Aorta (tissue), 5 donors: ENCODE data around the gene RAB3GAP1. TPM values are rescaled to one million over a fixed set of nuclear protein-coding genes. Genes with fewer than 3 reads are reported as not detected.

Source experiments
- ATAC-seq: fragments of 200-7000 bp; cut with Tn5 transposase; one replicate; pipeline ENCODE4 v1.9.1; 2022; ENCODE audit warnings: moderate library complexity; ENCODE audit not compliant: low FRiP score
- DNase-seq, 2 donors: peaks; one replicate each; pipeline ENCODE4 v3.0.0-alpha.2; 2020
- H3K27ac ChIP-seq, 2 donors: one replicate each; pipeline ENCODE4 v1.5.1; 2013; ENCODE audit warnings: low read length in 2 of 2, mild to moderate bottlenecking in 2 of 2, moderate library complexity in 2 of 2, control low read depth in 1 of 2, inconsistent platforms in 1 of 2, low read depth in 1 of 2
- H3K27me3 ChIP-seq, 2 donors: one replicate each; pipeline ENCODE4 v1.6.1; 2013; ENCODE audit warnings: control low read depth in 1 of 2, low read length in 1 of 2, mild to moderate bottlenecking in 1 of 2, moderate library complexity in 1 of 2; ENCODE audit not compliant: insufficient read depth in 2 of 2, control insufficient read depth in 1 of 2
- H3K36me3 ChIP-seq, 2 donors: one replicate each; pipeline ENCODE4 v1.6.1; 2013; ENCODE audit warnings: control low read depth in 1 of 2, low read length in 1 of 2, mild to moderate bottlenecking in 1 of 2; ENCODE audit not compliant: insufficient read depth in 2 of 2, control insufficient read depth in 1 of 2
- H3K4me1 ChIP-seq, 2 donors: one replicate each; pipeline ENCODE4 v1.6.1; 2013; ENCODE audit warnings: low read length in 2 of 2, control low read depth in 1 of 2, mild to moderate bottlenecking in 1 of 2, moderate library complexity in 1 of 2; ENCODE audit not compliant: insufficient read depth in 2 of 2, control insufficient read depth in 1 of 2
- H3K4me3 ChIP-seq, 2 donors: one replicate each; pipeline ENCODE4 v1.5.1; 2013; ENCODE audit warnings: low read length in 2 of 2, control low read depth in 1 of 2, mild to moderate bottlenecking in 1 of 2
- H3K9me3 ChIP-seq: one replicate; pipeline ENCODE4 v1.6.1; 2013; ENCODE audit warnings: mild to moderate bottlenecking, low read length; ENCODE audit not compliant: control insufficient read depth
- WGBS, 2 donors: extraction: QIAGEN DNeasy Blood & Tissue Kit; methylation state at CpG; one replicate each; pipeline ENCODE4 v1.1.7; 2013; 5-methylcytosine and 5-hydroxymethylcytosine counted together
- intact Hi-C, 2 donors: fragments of 100-400 bp; cut with DNase I; formaldehyde crosslinking; loops; one replicate each; pipeline versions ENCODE4 v1.14.2 to v1.15.0; 2022
- polyA plus RNA-seq, 2 donors: library from polyadenylated mRNA; stranded (reverse); fragments of 200-250 nt; gene quantifications; one replicate each; pipeline ENCODE4 v1.2.3, GENCODE V29; 2013
- total RNA-seq, 2 donors: library from RNA; stranded (reverse); fragmentation: NEBNext Ultra II Directional; extraction: Animal tissue kit (Norgen Biotek cat#: 25700); gene quantifications; one replicate each; pipeline ENCODE4 v1.2.1, GENCODE V29; 2021
- donor health status: healthy with polysubstance abuse.
- donor health status: Bipolar disorder and iron deficiency.
- donor health status: DM: no; HTN: no; CAD: no.
- donor health status: DM: no; HTN: no; CAD: no.
- donor health status: DM: yes; HTN: yes; CAD: no.

The RAB3GAP1 gene
- total and polyA plus RNA-seq, 4 donors, result 30.2 to 86.1 (median 49.0) TPM

- Histone ChIP-seq H3K4me3 (no peak overlapping the region), H3K4me1 (no peaks in the 10 kb centered on the region), H3K36me3 (peaks cover 0 to 2% of the 10 kb centered on the region in 2 donors), H3K27ac (no peak overlapping the region), H3K27me3 (no peaks in the 10 kb centered on the region), H3K9me3 (no peaks in the 10 kb centered on the region)
- intact Hi-C loops, result no loop called here
- DNase-seq (no peak), ATAC-seq (no peak)
- whole genome bisulfite sequencing, 2 donors, result 88 to 98% methylated on average over 1 of the region's 1 CpG
Measured at GRCh38 chr2:135189148-135189547, 137.1 kb downstream of the RAB3GAP1 start.

- peaks cover 0 to 2% of the 10 kb centered on the region in 2 donors for H3K36me3 ChIP-seq
- no peak overlapping the region for H3K4me3 ChIP-seq
- ATAC-seq, result no peak
- H3K27me3 ChIP-seq, result no peaks in the 10 kb centered on the region
- intact Hi-C loops, result no loop called here
- H3K9me3 ChIP-seq, result no peaks in the 10 kb centered on the region
- H3K4me1 ChIP-seq, result no peaks in the 10 kb centered on the region
- H3K27ac ChIP-seq, result no peak overlapping the region
- no peak for DNase-seq
Measured at GRCh38 chr2:135190799-135191198, 138.7 kb downstream of the RAB3GAP1 start.

GRCh38 chr2:135198481-135198880 lies 146.4 kb downstream of the RAB3GAP1 start:
- DNase-seq, result no peak
- WGBS, 2 donors, result 72 to 73% methylated on average over 3 of the region's 3 CpGs
- Histone ChIP-seq H3K9me3 (no peaks in the 10 kb centered on the region), H3K27ac (no peak overlapping the region), H3K4me3 (no peak overlapping the region), H3K36me3 (peaks cover 0 to 1% of the 10 kb centered on the region in 2 donors), H3K4me1 (no peaks in the 10 kb centered on the region), H3K27me3 (no peaks in the 10 kb centered on the region)
- intact Hi-C loops, result no loop called here
- no peak for ATAC-seq

- no peak for ATAC-seq
- no peaks in the 10 kb centered on the region for H3K4me1 ChIP-seq
- peaks cover 0 to 4% of the 10 kb centered on the region in 2 donors for H3K36me3 ChIP-seq
- no peak overlapping the region for H3K4me3 ChIP-seq
- DNase-seq, result no peak
- intact Hi-C loops, result no loop called here
- H3K9me3 ChIP-seq, result no peaks in the 10 kb centered on the region
- no peak overlapping the region for H3K27ac ChIP-seq
- no peaks in the 10 kb centered on the region for H3K27me3 ChIP-seq
Measured at GRCh38 chr2:135202751-135203150, 150.7 kb downstream of the RAB3GAP1 start.

GRCh38 chr2:135203944-135204343 lies 151.9 kb downstream of the RAB3GAP1 start:
- Histone ChIP-seq H3K4me1 (no peaks in the 10 kb centered on the region), H3K27me3 (no peaks in the 10 kb centered on the region), H3K4me3 (no peak overlapping the region), H3K36me3 (peaks cover 0 to 4% of the 10 kb centered on the region in 2 donors), H3K9me3 (no peaks in the 10 kb centered on the region), H3K27ac (no peak overlapping the region)
- 97% methylated on average over 3 of the region's 3 CpGs for WGBS, 2 donors
- intact Hi-C loops, result no loop called here
- no peak for DNase-seq
- no peak for ATAC-seq

GRCh38 chr2:135208016-135208415 lies 155.9 kb downstream of the RAB3GAP1 start:
- Histone ChIP-seq H3K27me3 (no peaks in the 10 kb centered on the region), H3K4me3 (no peak overlapping the region), H3K9me3 (no peaks in the 10 kb centered on the region), H3K4me1 (no peaks in the 10 kb centered on the region), H3K27ac (no peak overlapping the region), H3K36me3 (peaks cover 0 to 2% of the 10 kb centered on the region in 2 donors)
- intact Hi-C loops, result no loop called here
- ATAC-seq (no peak), DNase-seq (no peak)
- WGBS, 2 donors, result 54 to 58% methylated on average over 2 of the region's 2 CpGs

GRCh38 chr2:135212757-135213156 lies 160.7 kb downstream of the RAB3GAP1 start:
- ATAC-seq (no peak), DNase-seq (no peak)
- H3K4me3 ChIP-seq, result no peak overlapping the region
- no peak overlapping the region for H3K27ac ChIP-seq
- peaks cover 2% of the 10 kb centered on the region for H3K9me3 ChIP-seq
- intact Hi-C loops, result no loop called here
- 48 to 55% methylated on average over 2 of the region's 2 CpGs for WGBS, 2 donors
- H3K36me3 ChIP-seq, result no peaks in the 10 kb centered on the region
- no peaks in the 10 kb centered on the region for H3K27me3 ChIP-seq
- H3K4me1 ChIP-seq, result no peaks in the 10 kb centered on the region

- intact Hi-C loops, result no loop called here
- no peaks in the 10 kb centered on the region for H3K36me3 ChIP-seq
- DNase-seq (no peak), ATAC-seq (no peak)
- 97 to 98% methylated on average over 2 of the region's 2 CpGs for WGBS, 2 donors
- H3K27ac ChIP-seq, result no peak overlapping the region
- H3K27me3 ChIP-seq, result no peaks in the 10 kb centered on the region
- H3K9me3 ChIP-seq, result peaks cover 2% of the 10 kb centered on the region
- H3K4me1 ChIP-seq, result no peaks in the 10 kb centered on the region
- no peak overlapping the region for H3K4me3 ChIP-seq
Measured at GRCh38 chr2:135218426-135218825, 166.3 kb downstream of the RAB3GAP1 start.

GRCh38 chr2:135219226-135219625 lies 167.1 kb downstream of the RAB3GAP1 start:
- Histone ChIP-seq H3K36me3 (no peaks in the 10 kb centered on the region), H3K9me3 (peaks cover 2% of the 10 kb centered on the region), H3K4me1 (no peaks in the 10 kb centered on the region), H3K27me3 (no peaks in the 10 kb centered on the region), H3K4me3 (no peak overlapping the region), H3K27ac (no peak overlapping the region)
- WGBS, 2 donors, result 92 to 96% methylated on average over 1 of the region's 1 CpG
- intact Hi-C loops, result no loop called here
- ATAC-seq (no peak), DNase-seq (no peak)
